DMS79 (cell line): Measurements from ENCODE around the gene NUTM2A.
"Not testable (repeated sequence)": the region's sequence is repeated elsewhere in the genome, so short reads cannot be mapped to it uniquely, and the experiment has no call there.

Experiments used
- DNase-seq: peaks from one replicate; lab custom pipeline; 2025; lab: John Stamatoyannopoulos, UW

NUTM2A gene

GRCh38 chr10:87247335-87247734 is 22.1 kb downstream of the NUTM2A start:
- not testable (repeated sequence) for DNase-seq

GRCh38 chr10:87248818-87249353 is 23.6 kb downstream of the NUTM2A start:
- DNase-seq, result not testable (repeated sequence)

GRCh38 chr10:87280749-87281392 is 55.6 kb downstream of the NUTM2A start:
- not testable (repeated sequence) for DNase-seq
